ENCODE data around the gene GLYATL2. TPM values are rescaled to one million over a fixed set of nuclear protein-coding genes. Genes with fewer than 3 reads are reported as not detected.

The GLYATL2 gene
- polyA plus RNA-seq, 1 donor (not counting 4 experiments of a cell fraction or from before 2014, with no cell fraction given): 0.16 TPM

- no peaks in the 10 kb centered on the region for H3K9me3 ChIP-seq (ENCODE audit: control insufficient read depth, low read depth, low read length)
- no peaks in the 10 kb centered on the region for H3K36me3 ChIP-seq (ENCODE audit: control insufficient read depth in 2 of 2, extremely low read depth in 1 of 2, insufficient read depth in 2 of 2, low read length in 2 of 2)
- no peak for TF ChIP-seq EZH2 (IDR thresholded peaks at IDR 0.05; ENCODE audit: low read length)
- TF ChIP-seq, protein P1, sequence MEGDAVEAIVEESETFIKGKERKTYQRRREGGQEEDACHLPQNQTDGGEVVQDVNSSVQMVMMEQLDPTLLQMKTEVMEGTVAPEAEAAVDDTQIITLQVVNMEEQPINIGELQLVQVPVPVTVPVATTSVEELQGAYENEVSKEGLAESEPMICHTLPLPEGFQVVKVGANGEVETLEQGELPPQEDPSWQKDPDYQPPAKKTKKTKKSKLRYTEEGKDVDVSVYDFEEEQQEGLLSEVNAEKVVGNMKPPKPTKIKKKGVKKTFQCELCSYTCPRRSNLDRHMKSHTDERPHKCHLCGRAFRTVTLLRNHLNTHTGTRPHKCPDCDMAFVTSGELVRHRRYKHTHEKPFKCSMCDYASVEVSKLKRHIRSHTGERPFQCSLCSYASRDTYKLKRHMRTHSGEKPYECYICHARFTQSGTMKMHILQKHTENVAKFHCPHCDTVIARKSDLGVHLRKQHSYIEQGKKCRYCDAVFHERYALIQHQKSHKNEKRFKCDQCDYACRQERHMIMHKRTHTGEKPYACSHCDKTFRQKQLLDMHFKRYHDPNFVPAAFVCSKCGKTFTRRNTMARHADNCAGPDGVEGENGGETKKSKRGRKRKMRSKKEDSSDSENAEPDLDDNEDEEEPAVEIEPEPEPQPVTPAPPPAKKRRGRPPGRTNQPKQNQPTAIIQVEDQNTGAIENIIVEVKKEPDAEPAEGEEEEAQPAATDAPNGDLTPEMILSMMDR (optimal IDR thresholded peaks at IDR 0.05 in 1 of 3, IDR thresholded peaks at IDR 0.05 in 1 of 3, conservative IDR thresholded peaks at IDR 0.05 in 1 of 3; ENCODE audit: extremely low read depth in 1 of 3, insufficient read depth in 2 of 3, low read length in 3 of 3): no peak
- dilution Hi-C loops (cut with MboI; ENCODE audit: extremely low pct_ligation_motif_present, low sequenced_read_pairs): no loop called here
- H4K20me1 ChIP-seq (ENCODE audit: control insufficient read depth, extremely low read depth, insufficient read depth, low read length): no peaks in the 10 kb centered on the region
- no peak overlapping the region for H3K4me3 ChIP-seq (ENCODE audit: control insufficient read depth in 2 of 3, extremely low read depth in 1 of 3, insufficient read depth in 2 of 3, low read depth in 1 of 3, low read length in 3 of 3)
- H2AFZ ChIP-seq (ENCODE audit: control insufficient read depth, low read length): peak overlapping the region; percentile 54
- peak overlapping the region; percentile 57 for H3K27ac ChIP-seq (ENCODE audit: control insufficient read depth, insufficient read depth, low read length)
- FAIRE-seq (peak; percentile 77), DNase-seq (ENCODE audit: low read depth, low spot score) (peak; percentile 50)
- H3K4me2 ChIP-seq (ENCODE audit: control insufficient read depth, extremely low read depth, insufficient read depth, low read depth, low read length): peak overlapping the region; percentile 53
- no peak overlapping the region for H3K9ac ChIP-seq (ENCODE audit: control insufficient read depth, extremely low read depth, insufficient read depth, low read length)
- no peaks in the 10 kb centered on the region for H3K9me1 ChIP-seq (ENCODE audit: control insufficient read depth, extremely low read depth, insufficient read depth, low read length)
- H3K27me3 ChIP-seq (ENCODE audit: control insufficient read depth, extremely low read depth, insufficient read depth, low read length): no peaks in the 10 kb centered on the region
- H3K79me2 ChIP-seq (ENCODE audit: control insufficient read depth, insufficient read depth, low read length): no peaks in the 10 kb centered on the region
- peaks cover 14% of the 10 kb centered on the region for H3K4me1 ChIP-seq (ENCODE audit: control insufficient read depth, extremely low read depth, insufficient read depth, low read length)
Observed at GRCh38 chr11:58805065-58805464, 39.4 kb downstream of the GLYATL2 start.

DNA sequence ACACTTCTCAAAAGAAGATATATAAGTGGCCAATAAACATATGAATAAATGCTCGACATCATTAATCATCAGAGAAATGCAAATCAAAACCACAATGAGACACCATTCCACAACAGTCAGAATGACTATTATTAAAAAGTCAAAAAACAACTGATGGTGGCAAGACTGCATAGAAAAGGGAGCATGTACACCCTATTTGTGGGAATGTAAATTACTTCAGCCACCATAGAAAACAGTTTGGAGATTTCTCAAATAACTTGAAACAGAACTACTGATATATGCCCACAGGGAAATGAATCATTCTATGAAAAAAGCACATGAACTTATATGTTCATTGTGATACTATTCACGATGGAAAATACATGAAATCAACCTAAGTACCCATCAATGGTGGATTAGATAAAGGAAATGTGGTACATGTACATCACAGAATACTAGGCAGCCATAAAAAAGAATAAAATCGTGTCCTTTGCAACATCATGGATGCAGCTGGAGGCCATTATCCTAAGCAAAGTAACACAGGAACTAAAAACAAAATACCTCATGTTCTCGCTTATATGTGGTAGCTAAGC is 42.4 kb downstream of the GLYATL2 start:
- no peak for FAIRE-seq

More for the DNA sequence above, 42.4 kb downstream of the GLYATL2 start:
- Histone ChIP-seq H3K79me2 (ENCODE audit: control insufficient read depth, insufficient read depth, low read length) (no peaks in the 10 kb centered on the region), H3K27me3 (ENCODE audit: control insufficient read depth, extremely low read depth, insufficient read depth, low read length) (no peaks in the 10 kb centered on the region), H3K9ac (ENCODE audit: control insufficient read depth, extremely low read depth, insufficient read depth, low read length) (no peak overlapping the region), H3K4me1 (ENCODE audit: control insufficient read depth, extremely low read depth, insufficient read depth, low read length) (peaks cover 14% of the 10 kb centered on the region), H2AFZ (ENCODE audit: control insufficient read depth, low read length) (no peak overlapping the region), H3K4me3 (ENCODE audit: control insufficient read depth in 2 of 3, extremely low read depth in 1 of 3, insufficient read depth in 2 of 3, low read depth in 1 of 3, low read length in 3 of 3) (no peak overlapping the region), H3K27ac (ENCODE audit: control insufficient read depth, insufficient read depth, low read length) (no peak overlapping the region), H4K20me1 (ENCODE audit: control insufficient read depth, extremely low read depth, insufficient read depth, low read length) (no peaks in the 10 kb centered on the region), H3K4me2 (ENCODE audit: control insufficient read depth, extremely low read depth, insufficient read depth, low read depth, low read length) (no peak overlapping the region), H3K9me1 (ENCODE audit: control insufficient read depth, extremely low read depth, insufficient read depth, low read length) (no peaks in the 10 kb centered on the region), H3K9me3 (ENCODE audit: control insufficient read depth, low read depth, low read length) (no peaks in the 10 kb centered on the region), H3K36me3 (ENCODE audit: control insufficient read depth in 2 of 2, extremely low read depth in 1 of 2, insufficient read depth in 2 of 2, low read length in 2 of 2) (no peaks in the 10 kb centered on the region)
- TF ChIP-seq EZH2 (IDR thresholded peaks at IDR 0.05; ENCODE audit: low read length): no peak
- TF ChIP-seq, protein P1 (optimal IDR thresholded peaks at IDR 0.05 in 1 of 3, IDR thresholded peaks at IDR 0.05 in 1 of 3, conservative IDR thresholded peaks at IDR 0.05 in 1 of 3; ENCODE audit: extremely low read depth in 1 of 3, insufficient read depth in 2 of 3, low read length in 3 of 3): no peak
- dilution Hi-C loops (cut with MboI; ENCODE audit: extremely low pct_ligation_motif_present, low sequenced_read_pairs): no loop called here
- DNase-seq (ENCODE audit: low read depth, low spot score): no peak

Measured in keratinocyte (primary cell).